OCI-LY3 (cell line): ENCODE data around the gene RASA1.

Experiments
- H2AFZ ChIP-seq: fragments of 200-600, 300-600 bp; shearing (Covaris generic); 2 replicates; pipeline ENCODE4 v1.6.0; 2014; ENCODE audit warnings: antibody characterized with exemption, low read depth, low read length
- H3K27ac ChIP-seq: fragments of 200-600, 300-600 bp; sonication (generic); 2 replicates; pipeline ENCODE4 v1.5.1; 2014; ENCODE audit warnings: mild to moderate bottlenecking, low read length, moderate library complexity, mixed read lengths
- H3K27me3 ChIP-seq: fragments of 200-600, 300-600 bp; sonication (generic); 2 replicates; pipeline ENCODE4 v1.6.1; 2014; ENCODE audit warnings: low read depth, low read length, mixed read lengths
- H3K36me3 ChIP-seq: fragments of 200-600, 300-600 bp; sonication (generic); replicated peaks from 2 replicates; pipeline ENCODE3; 2014; ENCODE audit warnings: low read depth, low read length, mixed read lengths
- H3K4me1 ChIP-seq: fragments of 300-600, 200-600 bp; sonication (generic); 2 replicates; pipeline ENCODE4 v1.6.1; 2014; ENCODE audit warnings: low read length, mixed read lengths
- H3K4me2 ChIP-seq: fragments of 200-600, 300-600 bp; sonication (generic); 2 replicates; pipeline ENCODE4 v1.6.1; 2014; ENCODE audit warnings: low read length, mixed read lengths
- H3K4me3 ChIP-seq: fragments of 300-600, 200-600 bp; sonication (generic); 2 replicates; pipeline ENCODE4 v1.5.1; 2014; ENCODE audit warnings: antibody characterized with exemption, mild to moderate bottlenecking, low read length, moderate library complexity
- H3K79me2 ChIP-seq: fragments of 300-600, 200-600 bp; shearing (Covaris generic); 2 replicates; pipeline ENCODE4 v1.6.1; 2014; ENCODE audit warnings: mild to moderate bottlenecking, low read length, mixed read lengths
- H3K9ac ChIP-seq: fragments of 300-600, 200-600 bp; shearing (Covaris generic); 2 replicates; pipeline ENCODE4 v1.6.0; 2014; ENCODE audit warnings: mild to moderate bottlenecking, low read length, moderate library complexity
- H3K9me3 ChIP-seq: fragments of 200-600, 300-600 bp; shearing (Covaris generic); 2 replicates; pipeline ENCODE4 v1.6.1; 2014; ENCODE audit warnings: low read length, mixed read lengths; ENCODE audit not compliant: insufficient read depth
- H4K20me1 ChIP-seq: fragments of 200-600, 300-600 bp; sonication (generic); 2 replicates; pipeline ENCODE4 v1.6.1; 2016; ENCODE audit warnings: low read length, mixed read lengths; ENCODE audit not compliant: insufficient read depth
- EZH2phosphoT487 ChIP-seq: fragments of 200-600 bp; shearing (Covaris generic); IDR thresholded peaks from 2 replicates; pipeline ENCODE4 v1.6.1; 2018; ENCODE audit warnings: antibody characterized with exemption, mixed run types, low read depth
- TF ChIP-seq, protein P1 (sequence below): fragments of 200-600, 300-600 bp; sonication (generic); IDR thresholded peaks from 2 replicates; pipeline ENCODE4 v1.5.1; 2014; ENCODE audit warnings: antibody characterized with exemption, low read length, low read depth

Gene RASA1

GRCh38 chr5:87392801-87393200 is 125.1 kb downstream of the RASA1 start:
- H3K4me1 ChIP-seq, result no peaks in the 10 kb centered on the region
- TF ChIP-seq, protein P1, sequence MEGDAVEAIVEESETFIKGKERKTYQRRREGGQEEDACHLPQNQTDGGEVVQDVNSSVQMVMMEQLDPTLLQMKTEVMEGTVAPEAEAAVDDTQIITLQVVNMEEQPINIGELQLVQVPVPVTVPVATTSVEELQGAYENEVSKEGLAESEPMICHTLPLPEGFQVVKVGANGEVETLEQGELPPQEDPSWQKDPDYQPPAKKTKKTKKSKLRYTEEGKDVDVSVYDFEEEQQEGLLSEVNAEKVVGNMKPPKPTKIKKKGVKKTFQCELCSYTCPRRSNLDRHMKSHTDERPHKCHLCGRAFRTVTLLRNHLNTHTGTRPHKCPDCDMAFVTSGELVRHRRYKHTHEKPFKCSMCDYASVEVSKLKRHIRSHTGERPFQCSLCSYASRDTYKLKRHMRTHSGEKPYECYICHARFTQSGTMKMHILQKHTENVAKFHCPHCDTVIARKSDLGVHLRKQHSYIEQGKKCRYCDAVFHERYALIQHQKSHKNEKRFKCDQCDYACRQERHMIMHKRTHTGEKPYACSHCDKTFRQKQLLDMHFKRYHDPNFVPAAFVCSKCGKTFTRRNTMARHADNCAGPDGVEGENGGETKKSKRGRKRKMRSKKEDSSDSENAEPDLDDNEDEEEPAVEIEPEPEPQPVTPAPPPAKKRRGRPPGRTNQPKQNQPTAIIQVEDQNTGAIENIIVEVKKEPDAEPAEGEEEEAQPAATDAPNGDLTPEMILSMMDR, result no peak
- no peak for TF ChIP-seq EZH2phosphoT487
- peaks cover 57% of the 10 kb centered on the region for H3K36me3 ChIP-seq
- no peak overlapping the region for H3K4me3 ChIP-seq
- H3K79me2 ChIP-seq, result no peaks in the 10 kb centered on the region
- H3K27ac ChIP-seq, result no peak overlapping the region
- no peaks in the 10 kb centered on the region for H3K27me3 ChIP-seq
- H3K9ac ChIP-seq, result no peak overlapping the region
- no peaks in the 10 kb centered on the region for H3K9me3 ChIP-seq
- no peak overlapping the region for H2AFZ ChIP-seq
- H4K20me1 ChIP-seq, result no peaks in the 10 kb centered on the region
- H3K4me2 ChIP-seq, result no peak overlapping the region

DNA sequence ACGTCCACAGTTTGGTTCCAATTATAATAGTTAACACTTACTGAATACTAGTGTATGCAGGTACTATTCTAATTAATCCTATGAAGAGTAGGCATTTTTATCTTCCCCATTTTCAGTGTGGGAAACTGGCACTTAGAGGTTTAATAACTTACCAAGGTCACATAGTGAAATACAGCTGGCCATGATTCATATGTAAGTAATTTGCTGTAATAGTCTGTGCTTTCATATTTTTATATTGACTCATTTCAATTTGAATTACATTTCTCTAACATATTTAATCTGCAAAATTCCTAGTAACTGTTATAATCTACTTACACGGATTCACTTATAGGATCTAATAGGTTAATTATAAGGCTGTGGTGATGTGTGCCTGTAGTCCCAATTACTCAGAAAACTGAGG is 125.6 kb downstream of the RASA1 start:
- no peak overlapping the region for H3K9ac ChIP-seq
- no peak overlapping the region for H3K4me3 ChIP-seq
- H3K36me3 ChIP-seq, result peaks cover 56% of the 10 kb centered on the region
- no peaks in the 10 kb centered on the region for H3K9me3 ChIP-seq
- H3K79me2 ChIP-seq, result no peaks in the 10 kb centered on the region
- no peaks in the 10 kb centered on the region for H3K27me3 ChIP-seq
- no peaks in the 10 kb centered on the region for H3K4me1 ChIP-seq
- no peaks in the 10 kb centered on the region for H4K20me1 ChIP-seq
- TF ChIP-seq EZH2phosphoT487, result no peak
- TF ChIP-seq, protein P1, result no peak
- H3K4me2 ChIP-seq, result no peak overlapping the region
- no peak overlapping the region for H3K27ac ChIP-seq
- no peak overlapping the region for H2AFZ ChIP-seq

GRCh38 chr5:87394411-87395165 is 126.9 kb downstream of the RASA1 start:
- no peaks in the 10 kb centered on the region for H4K20me1 ChIP-seq
- no peaks in the 10 kb centered on the region for H3K27me3 ChIP-seq
- no peaks in the 10 kb centered on the region for H3K9me3 ChIP-seq
- no peak overlapping the region for H3K4me3 ChIP-seq
- H3K79me2 ChIP-seq, result no peaks in the 10 kb centered on the region
- H3K36me3 ChIP-seq, result peaks cover 55% of the 10 kb centered on the region
- H3K4me2 ChIP-seq, result no peak overlapping the region
- TF ChIP-seq EZH2phosphoT487, result no peak
- TF ChIP-seq, protein P1, result no peak
- no peak overlapping the region for H3K27ac ChIP-seq
- no peak overlapping the region for H2AFZ ChIP-seq
- H3K9ac ChIP-seq, result no peak overlapping the region
- no peaks in the 10 kb centered on the region for H3K4me1 ChIP-seq

DNA sequence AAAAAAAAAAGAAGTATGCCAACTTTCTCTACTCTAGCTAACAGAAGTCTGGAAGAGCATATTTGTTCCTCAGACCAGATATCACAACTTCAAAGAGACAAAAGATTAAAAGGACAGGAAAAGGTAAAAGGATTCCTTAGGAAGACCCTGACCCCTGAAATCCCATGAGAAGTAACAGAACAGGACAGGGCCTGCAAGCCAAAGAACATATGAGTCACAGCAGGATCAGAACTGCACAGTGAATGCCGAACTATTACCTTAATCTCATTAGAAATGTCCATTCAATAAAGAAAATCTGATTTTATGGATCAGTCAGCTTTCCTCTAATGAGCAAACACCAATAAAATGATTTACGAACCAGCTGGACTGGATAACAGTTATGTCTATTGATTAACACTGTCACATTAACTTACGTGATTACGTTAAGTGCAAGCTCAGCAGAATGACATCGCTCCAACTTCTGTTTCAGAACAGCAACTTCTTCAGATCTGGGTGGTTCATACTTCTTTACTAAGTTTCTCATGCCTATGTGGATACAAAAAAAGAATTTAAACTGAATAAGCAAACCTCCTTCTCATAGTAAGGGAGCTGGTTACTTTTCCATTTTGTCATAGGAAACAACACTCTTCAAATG is 131.4 kb downstream of the RASA1 start:
- peaks cover 37% of the 10 kb centered on the region for H3K36me3 ChIP-seq
- H3K9ac ChIP-seq, result no peak overlapping the region
- no peaks in the 10 kb centered on the region for H3K27me3 ChIP-seq
- TF ChIP-seq, protein P1, result no peak
- TF ChIP-seq EZH2phosphoT487, result no peak
- no peak overlapping the region for H3K27ac ChIP-seq
- no peak overlapping the region for H2AFZ ChIP-seq
- H4K20me1 ChIP-seq, result no peaks in the 10 kb centered on the region
- H3K4me2 ChIP-seq, result no peak overlapping the region
- no peaks in the 10 kb centered on the region for H3K9me3 ChIP-seq
- H3K4me3 ChIP-seq, result no peak overlapping the region
- no peaks in the 10 kb centered on the region for H3K79me2 ChIP-seq
- no peaks in the 10 kb centered on the region for H3K4me1 ChIP-seq
